ENCODE measurements around the gene CD63.
"Not testable (repeated sequence)": the region's sequence is repeated elsewhere in the genome, so short reads cannot be mapped to it uniquely, and the experiment has no call there.

The CD63 gene

GRCh38 chr12:55728939-55729818, at the start of gene CD63:
Gene CD63, minus strand, starts transcription at chr12:55729009. Its CDS starts 668 bp downstream, at chr12:55728341.
- peak; percentile 40 for DNase-seq

GRCh38 chr12:55777856-55778255, 49.0 kb upstream of the CD63 start:
- DNase-seq = no peak

GRCh38 chr12:55771736-55772135, 42.9 kb upstream of the CD63 start:
- DNase-seq = no peak

GRCh38 chr12:55767156-55767555, 38.3 kb upstream of the CD63 start:
- no peak for DNase-seq

- no peak for DNase-seq
Measured at GRCh38 chr12:55765736-55766290, 37.0 kb upstream of the CD63 start.

- no peak for DNase-seq
Measured at GRCh38 chr12:55762646-55763045, 33.8 kb upstream of the CD63 start.

- no peak for DNase-seq
Measured at GRCh38 chr12:55760663-55761062, 31.9 kb upstream of the CD63 start.

GRCh38 chr12:55758575-55758974, 29.8 kb upstream of the CD63 start:
- DNase-seq = not testable (repeated sequence)

GRCh38 chr12:55757701-55758100, 28.9 kb upstream of the CD63 start:
- DNase-seq = no peak

GRCh38 chr12:55755246-55755645, 26.4 kb upstream of the CD63 start:
- no peak for DNase-seq

- DNase-seq = no peak
Measured at GRCh38 chr12:55748230-55748993, 19.6 kb upstream of the CD63 start.

GRCh38 chr12:55746913-55747231, 18.1 kb upstream of the CD63 start:
- no peak for DNase-seq

GRCh38 chr12:55746174-55746912, 17.5 kb upstream of the CD63 start:
- no peak for DNase-seq

GRCh38 chr12:55745361-55746173, 16.8 kb upstream of the CD63 start:
- peak; percentile 19 for DNase-seq

- no peak for DNase-seq
Measured at GRCh38 chr12:55744340-55745030, 15.7 kb upstream of the CD63 start.

- no peak for DNase-seq
Measured at GRCh38 chr12:55743406-55744339, 14.9 kb upstream of the CD63 start.

GRCh38 chr12:55742719-55743405, 14.1 kb upstream of the CD63 start, which contains the start of gene GDF11:
Gene GDF11, plus strand, starts transcription at chr12:55743122. Its CDS starts 195 bp downstream, at chr12:55743317.
- peak; percentile 82 for DNase-seq

GRCh38 chr12:55741931-55742680, 13.3 kb upstream of the CD63 start:
- DNase-seq = no peak

- no peak for DNase-seq
Measured at GRCh38 chr12:55739025-55739378, 10.2 kb upstream of the CD63 start.
